Measurements from ENCODE around the gene ACVR1.

ACVR1 gene

GRCh38 chr2:157876066-157876785 is at the start of gene ACVR1:
Gene ACVR1, minus strand, starts transcription at chr2:157876330. Its CDS starts 76,837 bp downstream, at chr2:157799493.
- DNase-seq: peak; percentile 53 to 96 (median 90)

- no peak for DNase-seq
Measured at GRCh38 chr2:157925071-157925470, 48.9 kb upstream of the ACVR1 start.

GRCh38 chr2:157923598-157924217 is 47.6 kb upstream of the ACVR1 start:
- no peak for DNase-seq

- no peak for DNase-seq
Measured at GRCh38 chr2:157922815-157923214, 46.7 kb upstream of the ACVR1 start.

GRCh38 chr2:157922336-157922735 is 46.2 kb upstream of the ACVR1 start:
- no peak for DNase-seq

GRCh38 chr2:157920736-157921135 is 44.6 kb upstream of the ACVR1 start:
- DNase-seq: no peak

- no peak for DNase-seq
Measured at GRCh38 chr2:157919181-157919580, 43.1 kb upstream of the ACVR1 start.

GRCh38 chr2:157918319-157918718 is 42.2 kb upstream of the ACVR1 start:
- DNase-seq: no peak

- DNase-seq: no peak
Measured at GRCh38 chr2:157911750-157912149, 35.6 kb upstream of the ACVR1 start.

- no peak for DNase-seq
Measured at GRCh38 chr2:157911246-157911645, 35.1 kb upstream of the ACVR1 start.

GRCh38 chr2:157905092-157905491 is 29.0 kb upstream of the ACVR1 start:
- DNase-seq: no peak

GRCh38 chr2:157903626-157904025 is 27.5 kb upstream of the ACVR1 start:
- peak in 17 of 58 donors; percentile 2 to 62 (median 24) for DNase-seq

- DNase-seq: no peak
Measured at GRCh38 chr2:157903151-157903550, 27.0 kb upstream of the ACVR1 start.

- DNase-seq: peak in 3 of 58 donors; percentile 1 to 2 (median 1)
Measured at GRCh38 chr2:157902692-157903091, 26.6 kb upstream of the ACVR1 start.

GRCh38 chr2:157901325-157901724 is 25.2 kb upstream of the ACVR1 start:
- no peak for DNase-seq

- no peak for DNase-seq
Measured at GRCh38 chr2:157900684-157901083, 24.6 kb upstream of the ACVR1 start.

- no peak for DNase-seq
Measured at GRCh38 chr2:157900203-157900602, 24.1 kb upstream of the ACVR1 start.

- no peak for DNase-seq
Measured at GRCh38 chr2:157899125-157899839, 23.2 kb upstream of the ACVR1 start.

- DNase-seq: peak in 3 of 58 donors; percentile 5 to 12 (median 7)
Measured at GRCh38 chr2:157898591-157898996, 22.5 kb upstream of the ACVR1 start.

GRCh38 chr2:157897106-157897971 is 21.2 kb upstream of the ACVR1 start:
- no peak for DNase-seq

- no peak for DNase-seq
Measured at GRCh38 chr2:157895531-157895930, 19.4 kb upstream of the ACVR1 start.
